ENCODE measurements around the gene RPL35. TPM values are rescaled to one million over a fixed set of nuclear protein-coding genes. Genes with fewer than 3 reads are reported as not detected.

Gene RPL35
- total RNA-seq, 1 experiment from 2014 or later: 1,966 TPM

DNA sequence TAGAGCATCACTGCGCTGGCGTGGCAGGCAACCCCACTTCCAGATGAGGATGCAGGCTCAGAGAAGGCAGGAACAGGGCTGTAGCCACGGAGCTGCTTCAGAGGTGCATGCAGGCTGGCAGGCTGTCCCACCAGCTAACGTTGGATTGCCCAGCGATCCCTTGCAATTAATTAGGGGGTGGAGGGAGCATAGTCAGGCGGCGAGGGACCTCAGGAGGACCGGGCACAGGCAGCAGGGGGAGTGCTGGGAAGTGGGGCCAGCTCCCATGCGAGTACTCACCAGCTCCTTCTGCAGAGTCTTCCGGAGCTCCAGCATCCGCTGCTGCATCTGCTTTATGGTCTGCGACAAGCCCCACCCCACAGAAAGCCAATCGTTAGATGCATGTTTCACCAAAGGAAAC, 20.5 kb upstream of the RPL35 start:
- intact Hi-C loops (cut with micrococcal nuclease): no loop called here
- ChIA-PET CTCF (interaction anchor here (1.4 to 1.8 kb wide), 2 partner anchors 12 to 18 kb away, joined by 3 to 8 read pairs; no protein-coding TSS in a partner anchor), POLR2A (no interaction called here)
- no peak overlapping the region for H3K4me3 Mint-ChIP-seq (ENCODE audit: unreplicated experiment)
- no peak overlapping the region for H3K27ac Mint-ChIP-seq (ENCODE audit: low read depth, unreplicated experiment)
- no peak for DNase-seq (ENCODE audit: unreplicated experiment)
- no peaks in the 10 kb centered on the region for H3K9me3 Mint-ChIP-seq (ENCODE audit: unreplicated experiment)
- no peaks in the 10 kb centered on the region for H3K4me1 Mint-ChIP-seq (ENCODE audit: insufficient read depth, unreplicated experiment)
- TF ChIP-seq, protein P1, sequence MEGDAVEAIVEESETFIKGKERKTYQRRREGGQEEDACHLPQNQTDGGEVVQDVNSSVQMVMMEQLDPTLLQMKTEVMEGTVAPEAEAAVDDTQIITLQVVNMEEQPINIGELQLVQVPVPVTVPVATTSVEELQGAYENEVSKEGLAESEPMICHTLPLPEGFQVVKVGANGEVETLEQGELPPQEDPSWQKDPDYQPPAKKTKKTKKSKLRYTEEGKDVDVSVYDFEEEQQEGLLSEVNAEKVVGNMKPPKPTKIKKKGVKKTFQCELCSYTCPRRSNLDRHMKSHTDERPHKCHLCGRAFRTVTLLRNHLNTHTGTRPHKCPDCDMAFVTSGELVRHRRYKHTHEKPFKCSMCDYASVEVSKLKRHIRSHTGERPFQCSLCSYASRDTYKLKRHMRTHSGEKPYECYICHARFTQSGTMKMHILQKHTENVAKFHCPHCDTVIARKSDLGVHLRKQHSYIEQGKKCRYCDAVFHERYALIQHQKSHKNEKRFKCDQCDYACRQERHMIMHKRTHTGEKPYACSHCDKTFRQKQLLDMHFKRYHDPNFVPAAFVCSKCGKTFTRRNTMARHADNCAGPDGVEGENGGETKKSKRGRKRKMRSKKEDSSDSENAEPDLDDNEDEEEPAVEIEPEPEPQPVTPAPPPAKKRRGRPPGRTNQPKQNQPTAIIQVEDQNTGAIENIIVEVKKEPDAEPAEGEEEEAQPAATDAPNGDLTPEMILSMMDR (IDR thresholded peaks at IDR 0.05; ENCODE audit: unreplicated experiment): no peak
- no peaks in the 10 kb centered on the region for H3K27me3 Mint-ChIP-seq (ENCODE audit: insufficient read depth, unreplicated experiment)
- no TSS peak for BruUV-seq (replicated peaks)
- peaks cover 60% of the 10 kb centered on the region for H3K36me3 Mint-ChIP-seq (ENCODE audit: insufficient read depth, unreplicated experiment)

DNA sequence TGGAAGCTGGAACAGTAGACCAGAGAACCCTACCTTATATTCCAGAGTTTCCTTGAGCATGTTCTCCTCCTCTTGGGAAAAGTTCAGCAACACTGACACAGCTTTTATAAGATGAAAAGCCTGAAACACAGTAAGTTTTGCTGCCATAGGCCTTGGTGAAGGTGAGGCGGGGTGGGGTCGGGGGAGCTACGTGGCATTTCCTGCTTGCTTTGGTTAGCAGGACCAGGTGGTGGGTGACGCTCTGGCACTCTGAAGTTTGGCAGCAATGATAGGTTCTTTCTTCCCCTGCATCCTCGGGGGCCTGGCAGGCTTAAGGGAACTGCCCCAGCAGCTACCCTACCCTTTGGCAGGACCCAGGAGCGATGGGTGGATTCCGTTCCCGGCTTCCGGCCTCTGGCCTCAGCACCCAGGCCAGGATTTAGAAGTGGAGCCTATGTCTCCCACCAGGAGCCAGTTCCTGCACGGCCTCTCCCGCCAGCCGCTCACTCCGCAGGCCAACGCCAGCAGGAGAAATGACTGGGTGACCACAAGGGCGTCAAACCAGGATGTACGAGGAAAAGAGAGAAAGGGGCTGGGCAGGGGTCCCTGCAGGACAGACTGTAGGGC, 19.5 kb upstream of the RPL35 start:
- Mint-ChIP-seq H3K27me3 (ENCODE audit: insufficient read depth, unreplicated experiment) (no peaks in the 10 kb centered on the region), H3K27ac (ENCODE audit: low read depth, unreplicated experiment) (no peak overlapping the region), H3K9me3 (ENCODE audit: unreplicated experiment) (no peaks in the 10 kb centered on the region), H3K4me1 (ENCODE audit: insufficient read depth, unreplicated experiment) (no peaks in the 10 kb centered on the region), H3K36me3 (ENCODE audit: insufficient read depth, unreplicated experiment) (peaks cover 52% of the 10 kb centered on the region), H3K4me3 (ENCODE audit: unreplicated experiment) (no peak overlapping the region)
- BruUV-seq (replicated peaks): no TSS peak
- intact Hi-C loops (cut with micrococcal nuclease): no loop called here
- no peak for DNase-seq (ENCODE audit: unreplicated experiment)
- TF ChIP-seq, protein P1 (IDR thresholded peaks at IDR 0.05; ENCODE audit: unreplicated experiment): no peak
- ChIA-PET POLR2A (interaction anchor here (0.6 kb wide), 2 partner anchors 8 to 24 kb away, joined by 3 to 4 read pairs; no protein-coding TSS in a partner anchor), CTCF (interaction anchor here (0.8 to 1.8 kb wide), 2 partner anchors 13 to 494 kb away, joined by 3 to 8 read pairs; no protein-coding TSS in a partner anchor)

DNA sequence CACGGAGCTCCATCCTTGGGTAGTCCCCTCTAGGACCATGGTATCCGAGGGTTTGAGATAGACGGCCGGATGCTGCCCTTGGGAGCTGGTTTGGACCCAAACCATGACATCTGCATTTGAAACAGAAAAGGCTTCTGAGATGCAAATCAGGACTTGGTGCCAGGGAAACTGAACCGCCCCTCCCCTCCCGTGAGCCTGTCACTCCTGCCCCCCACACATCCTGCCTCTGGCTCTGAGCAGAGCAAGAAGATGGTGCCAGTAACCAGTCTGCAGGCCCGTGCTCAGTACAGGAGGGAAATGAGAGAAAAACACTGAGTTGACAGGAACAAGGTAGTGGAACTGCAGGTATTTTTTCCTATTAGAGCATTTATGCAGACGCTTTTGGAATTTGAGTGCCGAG, 18.7 kb upstream of the RPL35 start:
- no peaks in the 10 kb centered on the region for H3K27me3 Mint-ChIP-seq (ENCODE audit: insufficient read depth, unreplicated experiment)
- no peak overlapping the region for H3K4me3 Mint-ChIP-seq (ENCODE audit: unreplicated experiment)
- CTCF ChIA-PET: interaction anchor here (0.7 to 0.8 kb wide), 3 partner anchors 16 to 495 kb away, joined by 3 to 4 read pairs (median 3); no protein-coding TSS in a partner anchor
- POLR2A ChIA-PET: interaction anchor here (1.1 to 1.2 kb wide), 2 partner anchors 8 to 9 kb away, joined by 5 read pairs; no protein-coding TSS in a partner anchor
- H3K36me3 Mint-ChIP-seq (ENCODE audit: insufficient read depth, unreplicated experiment): peaks cover 50% of the 10 kb centered on the region
- no peak overlapping the region for H3K27ac Mint-ChIP-seq (ENCODE audit: low read depth, unreplicated experiment)
- no peaks in the 10 kb centered on the region for H3K9me3 Mint-ChIP-seq (ENCODE audit: unreplicated experiment)
- no TSS peak for BruUV-seq (replicated peaks)
- no peaks in the 10 kb centered on the region for H3K4me1 Mint-ChIP-seq (ENCODE audit: insufficient read depth, unreplicated experiment)
- TF ChIP-seq, protein P1 (IDR thresholded peaks at IDR 0.05; ENCODE audit: unreplicated experiment): no peak
- no peak for DNase-seq (ENCODE audit: unreplicated experiment)
- intact Hi-C loops (cut with micrococcal nuclease): no loop called here

DNA sequence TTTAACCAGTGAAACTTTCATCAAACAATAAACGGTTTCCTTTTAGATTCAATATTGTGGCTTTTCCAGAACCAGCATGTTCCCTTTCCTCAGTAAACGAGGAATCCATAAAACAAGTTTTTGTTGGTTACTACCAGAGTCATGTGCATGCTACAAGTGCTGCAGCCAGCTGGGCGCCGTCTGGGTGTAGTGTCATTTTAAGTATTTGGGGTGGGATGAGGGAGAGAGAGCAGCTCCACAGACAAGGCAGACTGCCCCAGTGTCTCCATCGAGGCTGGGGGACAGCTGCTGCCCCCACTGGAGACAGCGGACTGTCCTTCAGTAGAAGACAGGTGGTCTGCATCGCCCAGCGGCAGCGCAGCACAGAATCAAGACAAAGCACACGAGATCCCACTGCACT, 17.5 kb upstream of the RPL35 start:
- H3K27ac Mint-ChIP-seq (ENCODE audit: low read depth, unreplicated experiment): peak overlapping the region; percentile 57
- intact Hi-C loops (cut with micrococcal nuclease): no loop called here
- ChIA-PET CTCF (interaction anchor here (0.6 to 1.5 kb wide), 5 partner anchors 15 to 790 kb away, joined by 3 to 6 read pairs (median 3); partner anchors contain the start of gene OLFML2A), POLR2A (interaction anchor here (0.8 to 2.4 kb wide), 6 partner anchors 9 to 264 kb away, joined by 3 to 12 read pairs (median 6); partner anchors contain the start of gene SCAI)
- TF ChIP-seq, protein P1 (IDR thresholded peaks at IDR 0.05; ENCODE audit: unreplicated experiment): no peak
- no peaks in the 10 kb centered on the region for H3K4me1 Mint-ChIP-seq (ENCODE audit: insufficient read depth, unreplicated experiment)
- DNase-seq (ENCODE audit: unreplicated experiment): no peak
- no TSS peak for BruUV-seq (replicated peaks)
- peaks cover 51% of the 10 kb centered on the region for H3K36me3 Mint-ChIP-seq (ENCODE audit: insufficient read depth, unreplicated experiment)
- H3K9me3 Mint-ChIP-seq (ENCODE audit: unreplicated experiment): no peaks in the 10 kb centered on the region
- H3K4me3 Mint-ChIP-seq (ENCODE audit: unreplicated experiment): no peak overlapping the region
- no peaks in the 10 kb centered on the region for H3K27me3 Mint-ChIP-seq (ENCODE audit: insufficient read depth, unreplicated experiment)
